ENCODE data around the gene SPCS2.

DNA sequence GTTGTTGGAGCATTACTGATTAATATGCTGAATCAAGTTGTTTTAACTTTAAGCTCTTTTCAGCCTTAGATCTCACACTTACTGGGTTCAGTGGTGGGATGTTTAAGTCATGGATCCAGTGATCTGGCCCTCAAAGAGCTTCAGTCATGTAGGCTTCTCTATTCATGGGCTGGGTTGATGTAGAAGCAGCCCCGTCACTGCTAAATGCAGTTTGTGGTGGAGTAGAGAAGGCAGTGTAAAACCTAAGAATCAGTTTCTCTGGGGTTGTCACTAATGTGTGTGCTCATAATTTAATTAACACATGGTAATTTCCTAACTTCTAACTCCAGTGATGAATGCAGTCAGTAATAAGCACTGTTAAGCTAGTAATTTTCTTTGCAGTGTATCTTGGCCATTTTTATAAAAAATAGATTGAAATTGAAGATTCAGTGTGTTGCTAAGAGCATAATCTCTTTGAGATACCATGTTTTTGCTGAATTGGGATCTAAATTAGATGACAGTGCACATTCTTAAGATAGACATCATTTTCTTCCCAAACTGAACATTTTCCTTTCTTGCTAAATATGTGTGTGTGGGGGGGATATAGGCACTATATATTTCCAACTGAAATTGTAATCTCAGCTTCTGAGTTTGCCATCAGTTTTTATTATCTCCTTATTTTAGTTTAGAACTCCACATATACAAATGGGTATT, 9.0 kb downstream of the SPCS2 start:
- TF ChIP-seq, protein P1, sequence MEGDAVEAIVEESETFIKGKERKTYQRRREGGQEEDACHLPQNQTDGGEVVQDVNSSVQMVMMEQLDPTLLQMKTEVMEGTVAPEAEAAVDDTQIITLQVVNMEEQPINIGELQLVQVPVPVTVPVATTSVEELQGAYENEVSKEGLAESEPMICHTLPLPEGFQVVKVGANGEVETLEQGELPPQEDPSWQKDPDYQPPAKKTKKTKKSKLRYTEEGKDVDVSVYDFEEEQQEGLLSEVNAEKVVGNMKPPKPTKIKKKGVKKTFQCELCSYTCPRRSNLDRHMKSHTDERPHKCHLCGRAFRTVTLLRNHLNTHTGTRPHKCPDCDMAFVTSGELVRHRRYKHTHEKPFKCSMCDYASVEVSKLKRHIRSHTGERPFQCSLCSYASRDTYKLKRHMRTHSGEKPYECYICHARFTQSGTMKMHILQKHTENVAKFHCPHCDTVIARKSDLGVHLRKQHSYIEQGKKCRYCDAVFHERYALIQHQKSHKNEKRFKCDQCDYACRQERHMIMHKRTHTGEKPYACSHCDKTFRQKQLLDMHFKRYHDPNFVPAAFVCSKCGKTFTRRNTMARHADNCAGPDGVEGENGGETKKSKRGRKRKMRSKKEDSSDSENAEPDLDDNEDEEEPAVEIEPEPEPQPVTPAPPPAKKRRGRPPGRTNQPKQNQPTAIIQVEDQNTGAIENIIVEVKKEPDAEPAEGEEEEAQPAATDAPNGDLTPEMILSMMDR (IDR thresholded peaks at IDR 0.05), result no peak
- TF ChIP-seq POLR2A (IDR thresholded peaks at IDR 0.05), result no peak
